Keratinocyte (primary cell): ENCODE data around the gene ORMDL2. TPM values are rescaled to one million over a fixed set of nuclear protein-coding genes. Genes with fewer than 3 reads are reported as not detected.

Experiments used
- DNase-seq: peaks from one replicate; pipeline ENCODE4 v3.0.0-alpha.2; 2011; ENCODE audit warnings: low read depth, missing footprints, low spot score
- FAIRE-seq: peaks from 2 replicates; lab custom pipeline; 2011; peaks lifted over from hg19 to GRCh38; lab: Jason Lieb, UNC
- H2AFZ ChIP-seq: 2 replicates; pipeline ENCODE4 v1.6.0; 2012; ENCODE audit warnings: low read length, control low read depth, inconsistent platforms; ENCODE audit not compliant: control insufficient read depth
- H3K27ac ChIP-seq: 2 replicates; pipeline ENCODE4 v1.5.1; 2011; ENCODE audit warnings: low read length; ENCODE audit not compliant: control insufficient read depth, insufficient read depth
- H3K27me3 ChIP-seq: 3 replicates; pipeline ENCODE4 v1.6.0; 2011; ENCODE audit warnings: low read length; ENCODE audit not compliant: control insufficient read depth, insufficient read depth; ENCODE audit errors: extremely low read depth
- H3K36me3 ChIP-seq, 2 experiments: 2 replicates in 1 of 2; 3 replicates in 1 of 2; pipeline ENCODE4 v1.5.1; 2011; ENCODE audit warnings: low read length in 2 of 2, mild to moderate bottlenecking in 1 of 2; ENCODE audit not compliant: control insufficient read depth in 2 of 2, insufficient read depth in 2 of 2; ENCODE audit errors: extremely low read depth in 1 of 2
- H3K4me1 ChIP-seq: 3 replicates; pipeline ENCODE4 v1.5.1; 2011; ENCODE audit warnings: low read length; ENCODE audit not compliant: control insufficient read depth, insufficient read depth; ENCODE audit errors: extremely low read depth
- H3K4me2 ChIP-seq: 3 replicates; pipeline ENCODE4 v1.6.0; 2011; ENCODE audit warnings: low read depth, low read length; ENCODE audit not compliant: control insufficient read depth, insufficient read depth; ENCODE audit errors: extremely low read depth
- H3K4me3 ChIP-seq, 3 experiments: fragments of 200-600 bp in 1 of 3; sonication (generic) in 1 of 3; 2 replicates in 2 of 3; 3 replicates in 1 of 3; pipeline ENCODE4 v1.5.1; 2011 to 2016; ENCODE audit warnings: low read length in 3 of 3, mild to moderate bottlenecking in 3 of 3, control low read depth in 2 of 3, inconsistent platforms in 1 of 3, low read depth in 1 of 3, mixed read lengths in 1 of 3, mixed run types in 1 of 3, moderate library complexity in 1 of 3; ENCODE audit not compliant: control insufficient read depth in 2 of 3, insufficient read depth in 2 of 3; ENCODE audit errors: extremely low read depth in 1 of 3
- H3K79me2 ChIP-seq: 2 replicates; pipeline ENCODE4 v1.6.0; 2012; ENCODE audit warnings: low read length; ENCODE audit not compliant: control insufficient read depth, insufficient read depth
- H3K9ac ChIP-seq: 3 replicates; pipeline ENCODE4 v1.6.0; 2011; ENCODE audit warnings: low read length; ENCODE audit not compliant: control insufficient read depth, insufficient read depth; ENCODE audit errors: extremely low read depth
- H3K9me1 ChIP-seq: 3 replicates; pipeline ENCODE4 v1.6.0; 2011; ENCODE audit warnings: low read length; ENCODE audit not compliant: control insufficient read depth, insufficient read depth; ENCODE audit errors: extremely low read depth
- H3K9me3 ChIP-seq: 2 replicates; pipeline ENCODE4 v1.5.1; 2012; ENCODE audit warnings: low read depth, low read length; ENCODE audit not compliant: control insufficient read depth
- H4K20me1 ChIP-seq: 3 replicates; pipeline ENCODE4 v1.6.0; 2011; ENCODE audit warnings: low read length; ENCODE audit not compliant: control insufficient read depth, insufficient read depth; ENCODE audit errors: extremely low read depth
- EZH2 ChIP-seq: IDR thresholded peaks from one replicate; pipeline ENCODE4 v1.6.1; 2012; ENCODE audit warnings: inconsistent platforms, mild to moderate bottlenecking, low read length, moderate library complexity
- dilution Hi-C: fragments of 300-500 bp; cut with MboI; formaldehyde crosslinking; loops from one replicate; pipeline ENCODE4 v1.7.0; 2020; ENCODE audit warnings: low sequenced_read_pairs; ENCODE audit not compliant: extremely low pct_ligation_motif_present
- polyA plus RNA-seq, 5 experiments: library from polyadenylated mRNA; depleted of rRNA in 3 of 5; stranded (reverse) in 3 of 5; stranded (forward) in 1 of 5; unstranded in 1 of 5; fragments of >200 nt; gene quantifications; 1 replicate in 1 of 5; 2 replicates in 3 of 5; 3 replicates in 1 of 5; pipeline versions ENCODE4 v1.2.1 to v1.2.3, GENCODE V29; 2011 to 2012; ENCODE audit warnings: missing spikeins in 2 of 5, low read depth in 1 of 5, low replicate concordance in 1 of 5
- TF ChIP-seq, protein P1 (sequence below), 3 experiments: IDR thresholded peaks in 1 of 3; conservative IDR thresholded peaks in 1 of 3; optimal IDR thresholded peaks in 1 of 3; 2 replicates in 2 of 3; 3 replicates in 1 of 3; pipeline versions ENCODE3 to v1.5.1; 2011; ENCODE audit warnings: low read length in 3 of 3, mild to moderate bottlenecking in 3 of 3, moderate library complexity in 2 of 3, control low read depth in 1 of 3, inconsistent platforms in 1 of 3; ENCODE audit not compliant: insufficient read depth in 2 of 3; ENCODE audit errors: extremely low read depth in 1 of 3

The ORMDL2 gene
- polyA plus RNA-seq, 1 donor (not counting 4 experiments of a cell fraction or from before 2014, with no cell fraction given): 129 TPM

DNA sequence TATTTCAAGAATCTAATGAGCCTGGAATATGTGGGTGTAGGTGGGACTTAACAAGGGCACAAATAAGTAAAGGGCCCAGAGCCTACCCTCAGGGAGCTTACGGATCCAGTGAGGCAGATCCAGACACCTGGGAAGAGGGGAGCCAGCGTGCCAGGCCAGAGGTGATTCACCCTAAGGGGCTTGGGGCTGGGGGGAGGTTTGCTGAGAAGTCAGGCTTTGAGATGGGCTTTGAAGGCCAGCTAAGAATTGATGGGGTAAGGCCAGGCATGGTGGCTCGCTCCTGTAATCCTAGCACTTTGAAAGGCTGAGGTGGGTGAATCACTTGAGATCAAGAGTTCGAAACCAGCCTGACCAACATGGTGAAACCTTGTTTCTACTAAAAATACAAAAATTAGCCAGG, 25.6 kb downstream of the ORMDL2 start:
- TF ChIP-seq, protein P1, sequence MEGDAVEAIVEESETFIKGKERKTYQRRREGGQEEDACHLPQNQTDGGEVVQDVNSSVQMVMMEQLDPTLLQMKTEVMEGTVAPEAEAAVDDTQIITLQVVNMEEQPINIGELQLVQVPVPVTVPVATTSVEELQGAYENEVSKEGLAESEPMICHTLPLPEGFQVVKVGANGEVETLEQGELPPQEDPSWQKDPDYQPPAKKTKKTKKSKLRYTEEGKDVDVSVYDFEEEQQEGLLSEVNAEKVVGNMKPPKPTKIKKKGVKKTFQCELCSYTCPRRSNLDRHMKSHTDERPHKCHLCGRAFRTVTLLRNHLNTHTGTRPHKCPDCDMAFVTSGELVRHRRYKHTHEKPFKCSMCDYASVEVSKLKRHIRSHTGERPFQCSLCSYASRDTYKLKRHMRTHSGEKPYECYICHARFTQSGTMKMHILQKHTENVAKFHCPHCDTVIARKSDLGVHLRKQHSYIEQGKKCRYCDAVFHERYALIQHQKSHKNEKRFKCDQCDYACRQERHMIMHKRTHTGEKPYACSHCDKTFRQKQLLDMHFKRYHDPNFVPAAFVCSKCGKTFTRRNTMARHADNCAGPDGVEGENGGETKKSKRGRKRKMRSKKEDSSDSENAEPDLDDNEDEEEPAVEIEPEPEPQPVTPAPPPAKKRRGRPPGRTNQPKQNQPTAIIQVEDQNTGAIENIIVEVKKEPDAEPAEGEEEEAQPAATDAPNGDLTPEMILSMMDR (optimal IDR thresholded peaks at IDR 0.05 in 1 of 3, IDR thresholded peaks at IDR 0.05 in 1 of 3, conservative IDR thresholded peaks at IDR 0.05 in 1 of 3; ENCODE audit: extremely low read depth in 1 of 3, insufficient read depth in 2 of 3, low read length in 3 of 3): no peak
- no peak for TF ChIP-seq EZH2
- Histone ChIP-seq H3K4me1 (peaks cover 21% of the 10 kb centered on the region), H3K9me1 (no peaks in the 10 kb centered on the region), H3K9ac (no peak overlapping the region), H3K4me2 (no peak overlapping the region), H3K27ac (no peak overlapping the region), H3K36me3 (peaks cover 0 to 2% of the 10 kb centered on the region in 2 experiments), H3K4me3 (no peak overlapping the region), H3K79me2 (no peaks in the 10 kb centered on the region), H4K20me1 (no peaks in the 10 kb centered on the region), H3K27me3 (no peaks in the 10 kb centered on the region), H3K9me3 (no peaks in the 10 kb centered on the region), H2AFZ (no peak overlapping the region)
- FAIRE-seq (no peak), DNase-seq (no peak)
- dilution Hi-C loops: no loop called here

DNA sequence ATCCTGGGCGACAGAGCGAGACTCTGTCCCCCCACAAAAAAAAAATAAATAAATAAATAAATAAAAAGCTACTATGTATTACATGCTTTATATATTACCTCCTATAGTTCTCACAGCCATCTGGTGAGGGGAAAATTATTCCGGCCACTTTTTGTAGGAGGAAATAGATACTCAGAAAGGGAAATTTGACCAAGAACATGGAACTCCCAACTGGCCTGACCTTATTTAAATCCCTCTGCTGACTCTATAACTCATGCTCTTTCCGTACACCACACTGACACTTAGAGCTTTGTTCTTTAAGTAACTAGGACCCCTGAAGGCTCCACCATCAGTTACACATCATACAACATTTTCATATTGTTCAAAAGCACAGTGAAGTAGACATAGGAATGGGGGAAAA, 27.1 kb downstream of the ORMDL2 start:
- Histone ChIP-seq H2AFZ (no peak overlapping the region), H3K27me3 (no peaks in the 10 kb centered on the region), H3K27ac (no peak overlapping the region), H3K79me2 (no peaks in the 10 kb centered on the region), H4K20me1 (no peaks in the 10 kb centered on the region), H3K9ac (no peak overlapping the region), H3K36me3 (peaks cover 0 to 2% of the 10 kb centered on the region in 2 experiments), H3K9me1 (no peaks in the 10 kb centered on the region), H3K4me3 (no peak overlapping the region), H3K4me2 (no peak overlapping the region), H3K9me3 (no peaks in the 10 kb centered on the region), H3K4me1 (peaks cover 21% of the 10 kb centered on the region)
- no peak for FAIRE-seq
- dilution Hi-C loops: no loop called here
- TF ChIP-seq EZH2: no peak
- TF ChIP-seq, protein P1 (optimal IDR thresholded peaks at IDR 0.05 in 1 of 3, IDR thresholded peaks at IDR 0.05 in 1 of 3, conservative IDR thresholded peaks at IDR 0.05 in 1 of 3; ENCODE audit: extremely low read depth in 1 of 3, insufficient read depth in 2 of 3, low read length in 3 of 3): no peak
- no peak for DNase-seq
